HG03095 (cell line): ENCODE measurements around the gene NDUFA8.

Source experiments
- ATAC-seq: cut with Tn5 transposase; IDR thresholded peaks from one replicate; pipeline ENCODE4 v1.9.1; 2021; ENCODE audit warnings: moderate library complexity; ENCODE audit not compliant: unreplicated experiment

The NDUFA8 gene

GRCh38 chr9:122186301-122186700, 26.7 kb upstream of the NDUFA8 start:
- ATAC-seq, result no peak

DNA sequence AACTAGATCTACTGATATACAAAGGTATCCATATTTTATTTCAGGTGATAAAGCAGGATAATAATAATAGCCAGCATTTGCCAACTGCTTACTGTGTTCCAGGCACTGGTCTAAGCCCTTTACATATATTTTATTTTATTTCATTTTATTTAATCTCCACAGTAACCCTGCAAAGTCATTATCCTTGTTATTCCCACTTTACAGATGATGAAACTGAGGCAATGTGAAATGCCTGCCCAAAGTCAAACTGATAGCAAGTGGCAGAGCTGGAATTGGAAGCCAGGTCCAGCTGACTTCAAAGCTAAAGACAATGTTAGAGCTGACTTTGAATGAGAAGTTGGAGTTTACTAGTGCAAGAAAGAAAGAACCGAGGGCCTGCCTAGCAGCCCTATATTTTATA, 25.0 kb upstream of the NDUFA8 start:
- no peak for ATAC-seq

DNA sequence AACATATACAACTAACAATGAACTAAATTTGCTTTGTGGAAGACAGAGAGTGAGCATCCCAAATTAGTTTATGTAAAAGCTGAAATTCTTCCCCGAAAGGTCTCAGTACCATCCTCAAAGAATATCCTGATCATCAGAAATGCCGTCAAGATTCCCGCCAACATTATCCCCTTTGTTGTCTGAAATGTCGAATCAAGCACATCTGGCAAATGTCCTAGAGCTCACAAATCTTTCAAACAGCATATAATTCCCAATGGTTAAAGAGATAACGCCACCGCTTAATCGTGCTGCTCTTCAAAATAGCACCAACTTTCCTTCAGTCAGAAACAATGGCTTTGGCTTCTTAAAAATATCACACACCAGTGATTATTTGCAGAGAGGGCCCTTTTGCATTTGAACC, 23.9 kb upstream of the NDUFA8 start:
- no peak for ATAC-seq

GRCh38 chr9:122180633-122181032, 21.1 kb upstream of the NDUFA8 start:
- ATAC-seq, result no peak

DNA sequence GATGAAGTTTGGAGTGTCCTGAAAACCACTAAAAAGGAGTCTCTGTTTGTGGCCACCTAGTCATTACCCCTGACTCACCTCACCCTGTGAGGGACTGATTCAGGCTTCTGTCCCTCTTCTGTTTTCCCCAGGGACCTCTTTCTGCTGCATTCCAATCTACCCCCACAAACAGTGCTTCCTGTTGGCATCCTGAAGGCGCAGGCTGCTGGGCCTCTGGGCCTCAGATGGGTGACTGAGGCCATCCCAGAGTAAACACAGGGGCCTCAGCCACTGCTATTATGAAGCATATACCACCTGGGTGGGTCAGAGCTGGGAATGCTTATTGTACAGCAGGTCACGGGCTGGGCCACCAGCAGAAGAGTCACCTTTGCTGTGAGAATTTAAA, 20.1 kb upstream of the NDUFA8 start:
- no peak for ATAC-seq

DNA sequence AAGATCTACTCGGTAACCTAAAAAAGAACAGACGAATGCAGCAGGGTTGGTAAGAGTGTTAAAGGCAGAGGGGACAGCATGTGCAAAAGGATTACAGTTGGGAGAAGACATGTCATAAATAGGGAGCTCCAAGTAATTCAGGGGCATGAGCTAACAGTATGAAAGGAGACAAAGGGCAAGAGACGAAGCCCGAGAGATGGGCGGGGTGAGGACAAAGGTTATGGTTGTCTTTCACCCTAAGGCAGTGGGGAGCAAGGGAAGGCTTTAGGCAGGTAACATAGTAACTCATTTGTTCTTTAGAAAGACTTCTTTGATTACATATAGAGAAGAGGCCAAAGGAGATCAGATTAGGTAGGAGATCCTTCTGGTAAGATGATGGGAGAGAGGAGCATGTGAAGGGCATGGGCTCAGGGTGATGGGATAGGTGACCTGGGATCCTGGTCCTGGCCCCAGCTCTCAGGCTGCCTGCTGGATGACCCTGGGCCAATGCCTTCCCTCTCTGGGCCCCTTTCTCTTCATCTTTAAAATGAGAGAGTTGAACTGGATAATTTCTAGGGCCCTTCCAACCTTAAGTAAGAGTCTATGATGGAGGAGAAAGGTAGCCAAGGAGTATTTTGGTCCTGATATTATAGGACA, 19.6 kb upstream of the NDUFA8 start:
- ATAC-seq, result no peak

GRCh38 chr9:122176916-122177315, 17.3 kb upstream of the NDUFA8 start:
- ATAC-seq, result no peak

- no peak for ATAC-seq
Observed at GRCh38 chr9:122173670-122174069, 14.1 kb upstream of the NDUFA8 start.

DNA sequence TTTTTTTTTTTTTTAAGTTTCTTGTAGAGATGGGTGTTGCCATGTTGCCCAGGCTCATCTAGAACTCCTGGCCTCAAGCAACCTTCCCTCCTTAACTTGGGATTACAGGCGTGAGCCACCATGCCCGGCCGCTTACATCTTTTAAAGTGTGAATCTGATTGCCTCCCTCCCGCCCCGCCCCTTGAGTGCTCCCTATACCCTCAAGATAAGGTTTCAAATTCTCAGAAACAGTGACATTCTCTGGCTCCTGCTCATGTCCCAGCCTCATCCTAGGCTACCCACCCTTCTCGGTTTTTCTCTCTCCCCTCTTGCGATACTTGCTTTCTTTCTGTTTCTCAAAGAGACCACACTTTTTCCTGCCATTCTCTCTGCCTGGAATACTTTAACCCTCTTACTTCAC, 12.6 kb upstream of the NDUFA8 start:
- ATAC-seq, result no peak

- no peak for ATAC-seq
Observed at GRCh38 chr9:122168356-122168755, 8.8 kb upstream of the NDUFA8 start.

DNA sequence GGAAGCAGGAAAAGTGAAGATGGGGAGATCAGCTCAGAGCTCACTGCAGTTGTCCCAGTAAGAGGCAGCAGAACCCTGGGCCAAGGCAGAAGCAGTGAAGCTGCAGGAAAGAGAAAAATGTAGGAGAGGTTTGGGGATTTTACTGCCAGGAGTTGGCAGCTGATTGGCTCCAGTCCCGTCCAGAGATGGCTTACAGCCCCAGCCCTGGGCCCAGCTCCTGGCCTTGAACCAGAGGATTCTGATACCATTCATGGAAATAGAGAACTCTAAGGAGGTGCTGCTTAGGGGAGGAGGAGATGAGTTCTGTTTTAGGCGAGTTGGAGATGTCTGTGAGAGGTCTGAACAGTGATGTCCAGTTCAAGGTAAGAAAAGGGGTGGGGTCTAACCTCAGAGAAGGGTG, 4.7 kb upstream of the NDUFA8 start:
- no peak for ATAC-seq

DNA sequence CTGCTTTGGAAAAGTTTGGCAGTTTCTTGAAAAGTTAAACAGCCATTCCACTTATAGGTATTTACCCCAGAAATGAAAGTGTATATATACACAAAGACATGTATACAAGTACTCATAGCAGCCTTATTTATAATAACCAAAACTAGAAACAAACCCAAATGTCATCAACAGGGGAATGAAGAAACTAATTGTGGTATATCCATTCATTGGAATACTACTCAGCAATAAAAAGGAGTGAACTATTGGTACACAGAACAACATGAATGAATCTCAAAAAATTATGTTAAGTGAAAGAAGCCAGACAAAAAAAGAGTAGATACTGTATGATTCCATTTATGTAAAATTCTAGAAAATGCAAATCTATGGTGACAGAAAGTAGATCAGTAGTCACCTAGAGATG, 2.8 kb upstream of the NDUFA8 start:
- no peak for ATAC-seq

- no peak for ATAC-seq
Observed at GRCh38 chr9:122159925-122160246, 307 bp upstream of the NDUFA8 start.

GRCh38 chr9:122158202-122158601, 1.4 kb downstream of the NDUFA8 start:
- no peak for ATAC-seq

- no peak for ATAC-seq
Observed at GRCh38 chr9:122155796-122156195, 3.8 kb downstream of the NDUFA8 start.

DNA sequence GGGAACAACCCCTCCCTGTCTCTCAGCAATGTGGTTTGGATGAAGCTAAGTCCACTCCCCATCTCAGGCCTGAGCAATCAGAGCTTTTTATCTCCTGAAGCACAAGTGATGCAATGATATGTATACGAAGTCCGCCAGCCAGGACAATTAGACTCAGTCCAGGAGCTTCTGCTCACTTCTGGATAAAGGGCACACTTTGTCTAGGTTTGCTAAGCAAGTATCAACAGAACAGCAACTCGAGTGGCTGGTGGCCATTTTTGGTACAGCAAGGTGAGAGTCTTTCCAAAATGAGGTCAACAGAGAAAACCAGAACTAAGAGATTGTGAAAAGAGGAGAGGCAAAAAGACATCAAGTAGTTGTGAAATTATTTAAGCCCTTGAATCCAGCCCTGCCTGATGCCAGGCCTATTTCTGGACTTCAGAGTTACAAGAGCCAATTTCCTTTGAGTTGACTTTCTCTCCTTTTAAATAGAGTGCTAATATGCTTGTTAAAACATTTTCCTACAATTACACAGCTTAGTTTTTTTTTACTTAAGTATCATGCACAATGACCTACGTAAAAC, 8.2 kb downstream of the NDUFA8 start:
- no peak for ATAC-seq

- ATAC-seq, result no peak
Observed at GRCh38 chr9:122145592-122145863, 14.1 kb downstream of the NDUFA8 start.

- ATAC-seq, result no peak
Observed at GRCh38 chr9:122144836-122145591, 14.6 kb downstream of the NDUFA8 start.

DNA sequence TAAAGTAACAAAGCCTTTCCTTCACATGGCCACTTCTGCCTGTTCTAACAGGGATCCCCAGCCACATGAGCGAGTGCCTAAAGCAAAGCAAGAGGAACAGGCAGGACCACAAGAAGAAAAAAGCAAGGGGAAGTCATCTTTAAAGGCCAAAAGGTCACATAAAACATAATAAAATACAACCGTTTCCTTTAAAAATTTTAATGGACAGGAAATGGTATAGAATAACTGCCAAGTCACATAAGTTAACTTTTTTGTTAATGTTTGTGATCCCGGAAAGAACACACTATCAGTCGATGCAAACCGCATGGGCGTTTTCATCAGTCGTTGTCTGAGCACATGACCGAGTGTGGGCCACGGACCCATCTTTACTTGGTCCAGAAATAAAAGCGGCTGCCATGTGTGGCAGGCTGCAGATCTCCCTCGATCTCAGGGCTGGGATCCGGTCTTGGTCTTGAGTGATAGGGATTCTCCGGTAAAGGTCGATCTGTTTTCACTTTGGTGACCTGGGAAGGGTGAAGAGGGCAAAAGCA, 15.6 kb downstream of the NDUFA8 start:
- no peak for ATAC-seq

- ATAC-seq, result no peak
Observed at GRCh38 chr9:122143296-122143695, 16.3 kb downstream of the NDUFA8 start.

DNA sequence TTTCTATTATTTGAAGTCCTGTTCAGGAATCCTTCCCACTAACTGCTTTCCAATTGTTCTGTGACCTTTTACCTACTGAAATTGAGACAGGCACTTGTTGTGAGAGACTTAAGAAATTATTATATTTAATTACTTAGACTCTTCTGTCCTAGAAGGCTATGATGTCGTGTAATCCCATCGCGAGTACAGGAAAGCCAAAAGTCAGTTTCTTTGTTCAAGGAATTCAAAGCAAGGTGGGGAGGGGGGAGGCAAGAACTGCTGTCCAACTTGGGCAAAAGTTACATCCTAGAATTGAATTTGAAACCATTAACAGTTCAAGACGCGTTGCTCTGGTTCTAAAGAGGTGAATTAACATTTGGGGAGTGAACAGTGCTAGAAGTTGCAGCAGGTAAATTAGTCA, 17.9 kb downstream of the NDUFA8 start:
- no peak for ATAC-seq

DNA sequence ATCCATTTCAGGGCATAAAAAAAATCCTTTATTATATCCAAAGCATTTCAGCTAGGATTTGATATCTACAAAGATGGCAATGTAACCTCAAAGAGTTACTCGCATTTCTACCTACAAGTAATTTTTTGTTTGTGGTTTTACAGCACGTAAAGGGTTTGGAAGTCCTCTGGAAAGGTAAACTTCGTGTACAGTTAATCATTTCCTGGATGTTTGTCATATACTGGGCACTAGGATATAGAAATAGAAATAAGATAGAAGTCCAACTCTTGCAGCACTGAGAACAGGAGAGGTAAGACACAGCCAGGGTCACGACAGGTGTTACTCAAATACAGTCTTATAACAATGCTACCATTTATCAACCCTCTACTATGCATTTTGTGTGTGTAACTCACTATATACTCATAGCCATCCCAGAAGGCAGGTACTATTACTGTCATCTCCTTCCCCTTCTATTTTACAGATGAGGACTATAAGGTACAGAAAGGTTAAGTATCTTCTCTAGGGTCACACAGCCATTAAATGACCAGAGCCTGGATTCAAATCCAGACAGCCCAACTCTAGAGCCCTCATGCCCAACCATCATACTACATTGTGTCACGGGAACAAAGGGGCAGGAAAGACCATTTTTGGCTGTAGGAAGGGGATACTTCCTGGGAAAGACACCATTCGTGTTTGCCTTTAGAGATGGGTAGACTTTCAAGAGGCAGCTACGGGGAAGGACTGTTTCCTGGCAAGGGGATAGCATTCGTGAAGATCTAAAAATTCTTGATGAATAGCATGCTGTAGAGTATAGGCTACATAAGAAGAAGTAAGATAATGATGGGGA, 19.0 kb downstream of the NDUFA8 start:
- no peak for ATAC-seq
